ENCODE measurements around the gene HDAC3.

DNA sequence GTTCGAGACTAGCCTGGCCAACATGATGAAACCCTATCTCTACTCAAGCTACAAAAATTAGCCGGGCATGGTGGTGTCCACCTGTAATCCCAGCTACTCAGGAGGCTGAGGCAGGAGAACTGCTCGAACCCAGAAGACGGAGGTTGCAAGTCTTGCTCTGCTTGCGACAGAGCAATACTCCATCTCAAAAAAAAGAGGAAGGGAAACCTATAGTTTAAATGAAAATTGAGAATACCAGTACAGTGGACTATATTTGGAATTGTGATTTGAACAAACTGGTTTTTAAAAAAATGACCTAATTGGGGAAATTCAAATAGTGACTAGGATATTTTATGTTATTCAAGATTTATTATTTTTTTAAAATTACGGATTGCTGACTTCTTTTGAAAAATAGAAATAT, 51.1 kb downstream of the HDAC3 start:
- TF ChIP-seq GATA3 (IDR thresholded peaks at IDR 0.05; ENCODE audit: low read depth, low read length), result no peak
- no peak for TF ChIP-seq GATA2 (IDR thresholded peaks at IDR 0.05; ENCODE audit: low read depth, low read length)

Data from SH-SY5Y (cell line).